SK-N-SH (cell line): ENCODE results near the gene MAPRE2. TPM values are rescaled to one million over a fixed set of nuclear protein-coding genes. Genes with fewer than 3 reads are reported as not detected.
A peak's percentile ranks its signal among the peaks of the same experiment; 100 is the strongest.

ENCODE experiments used
- CTCF ChIA-PET: fragments of 300-600, 350-600 bp; formaldehyde crosslinking; extraction: SDS; loops from one replicate; lab custom pipeline; 2021; lab: Yijun Ruan, JAX
- POLR2A ChIA-PET: fragments of 350-600 bp; sonication (Branson Sonifier 250); formaldehyde crosslinking; extraction: SDS; loops from one replicate; lab custom pipeline; 2020; ENCODE audit warnings: antibody characterized with exemption, inconsistent platforms; lab: Yijun Ruan, JAX
- DNase-seq: peaks from one replicate; pipeline ENCODE4 v3.0.0; 2012
- H2AFZ ChIP-seq: fragments of 200-600 bp; sonication (generic); 2 replicates; pipeline ENCODE4 v1.8.1; 2016; ENCODE audit warnings: antibody characterized with exemption, mild to moderate bottlenecking, low read depth
- H3F3A ChIP-seq: fragments of 200-600 bp; sonication (generic); replicated peaks from 2 replicates; pipeline ENCODE3; 2016; ENCODE audit warnings: antibody characterized with exemption, mild to moderate bottlenecking; ENCODE audit not compliant: insufficient read depth
- H3K27ac ChIP-seq, 2 experiments: fragments of 200-500 bp in 1 of 2; fragments of 200-600 bp in 1 of 2; sonication (Bioruptor generic) in 1 of 2; sonication (generic), shearing (Covaris generic) in 1 of 2; 2 replicates each; pipeline versions ENCODE4 v1.5.1 to v1.6.1; 2014 to 2016; ENCODE audit warnings: low read depth in 2 of 2, inconsistent platforms in 1 of 2, low read length in 1 of 2, mild to moderate bottlenecking in 1 of 2, mixed read lengths in 1 of 2
- H3K27me3 ChIP-seq: fragments of 200-600 bp; sonication (generic), shearing (Covaris generic); 2 replicates; pipeline ENCODE4 v1.6.1; 2016; ENCODE audit warnings: mixed run types; ENCODE audit not compliant: insufficient read depth
- H3K36me3 ChIP-seq, 2 experiments: fragments of 200-500 bp in 1 of 2; fragments of 200-600 bp in 1 of 2; sonication (Bioruptor generic) in 1 of 2; sonication (generic) in 1 of 2; replicated peaks in 1 of 2; 2 replicates each; pipeline versions ENCODE3 to v1.5.1; 2014 to 2016; ENCODE audit warnings: low read length in 1 of 2, mild to moderate bottlenecking in 1 of 2; ENCODE audit not compliant: insufficient read depth in 2 of 2, control insufficient read depth in 1 of 2
- H3K4me1 ChIP-seq, 2 experiments: fragments of 200-500 bp in 1 of 2; fragments of 200-600 bp in 1 of 2; sonication (Bioruptor generic) in 1 of 2; sonication (generic), shearing (Covaris generic) in 1 of 2; 2 replicates each; pipeline versions ENCODE4 v1.5.1 to v1.6.1; 2014 to 2016; ENCODE audit warnings: low read depth in 1 of 2, low read length in 1 of 2, mixed run types in 1 of 2; ENCODE audit not compliant: insufficient read depth in 2 of 2, control insufficient read depth in 1 of 2
- H3K4me2 ChIP-seq: fragments of 200-600 bp; sonication (generic), shearing (Covaris generic); 2 replicates; pipeline ENCODE4 v1.6.1; 2017; ENCODE audit warnings: mixed run types
- H3K4me3 ChIP-seq, 2 experiments: fragments of 200-500 bp in 1 of 2; fragments of 200-600 bp in 1 of 2; sonication (Bioruptor generic) in 1 of 2; sonication (generic), shearing (Covaris generic) in 1 of 2; 2 replicates each; pipeline versions ENCODE4 v1.5.1 to v1.8.1; 2014 to 2016; ENCODE audit warnings: low read depth in 2 of 2, inconsistent platforms in 1 of 2, low read length in 1 of 2, mild to moderate bottlenecking in 1 of 2, mixed read lengths in 1 of 2, moderate library complexity in 1 of 2
- H3K79me2 ChIP-seq: fragments of 200-600 bp; sonication (generic); 2 replicates; pipeline ENCODE4 v1.8.1; 2017; ENCODE audit warnings: mild to moderate bottlenecking; ENCODE audit not compliant: insufficient read depth
- H3K9ac ChIP-seq: fragments of 200-600 bp; sonication (generic); 2 replicates; pipeline ENCODE4 v1.6.1; 2017; ENCODE audit warnings: mixed run types
- H3K9me2 ChIP-seq: fragments of 200-600 bp; sonication (generic); 2 replicates; pipeline ENCODE4 v1.6.1; 2017; ENCODE audit warnings: mixed run types
- H3K9me3 ChIP-seq: fragments of 200-600 bp; sonication (generic); 2 replicates; pipeline ENCODE4 v1.6.1; 2017; ENCODE audit warnings: mixed run types, mild to moderate bottlenecking, moderate library complexity
- H4K20me1 ChIP-seq: fragments of 200-600 bp; sonication (generic); 2 replicates; pipeline ENCODE4 v1.6.1; 2017; ENCODE audit warnings: mild to moderate bottlenecking, mixed run types; ENCODE audit not compliant: insufficient read depth
- CHD2 ChIP-seq: fragments of 150-350 bp; IDR thresholded peaks from 2 replicates; pipeline ENCODE4 v1.6.1; 2018; ENCODE audit warnings: low read length; ENCODE audit not compliant: partially characterized antibody
- CTCF ChIP-seq: fragments of 200-600 bp; sonication (generic); IDR thresholded peaks from 2 replicates; pipeline ENCODE4 v1.6.1; 2017; ENCODE audit warnings: antibody characterized with exemption, mild to moderate bottlenecking, moderate library complexity
- EP300 ChIP-seq, 2 experiments: IDR thresholded peaks; 2 replicates each; pipeline versions ENCODE4 v1.4.0 to v1.6.1; 2012; ENCODE audit warnings: borderline replicate concordance in 1 of 2, low read depth in 1 of 2, low read length in 1 of 2
- EZH2phosphoT487 ChIP-seq: fragments of 200-600 bp; sonication (generic); IDR thresholded peaks from 2 replicates; pipeline ENCODE4 v1.6.1; 2017; ENCODE audit warnings: low read depth, mixed run types, mild to moderate bottlenecking, antibody characterized with exemption, moderate library complexity, borderline replicate concordance
- FOXJ3 ChIP-seq: sonication (generic); formaldehyde crosslinking; IDR thresholded peaks from 2 replicates; pipeline ENCODE4 v1.5.1; 2020; ENCODE audit warnings: mild to moderate bottlenecking, missing genetic modification reagents
- GABPA ChIP-seq: IDR thresholded peaks from 2 replicates; pipeline ENCODE4 v1.4.0; 2012; ENCODE audit warnings: low read depth, mild to moderate bottlenecking
- GATA2 ChIP-seq: sonication (generic); formaldehyde crosslinking; IDR thresholded peaks from 2 replicates; pipeline ENCODE4 v1.5.0; 2020; ENCODE audit warnings: mild to moderate bottlenecking, missing genetic modification reagents
- JUND ChIP-seq: IDR thresholded peaks from 2 replicates; pipeline ENCODE4 v1.4.0; 2012
- MEF2A ChIP-seq: IDR thresholded peaks from 2 replicates; pipeline ENCODE4 v1.4.0; 2012; ENCODE audit warnings: low read depth, borderline replicate concordance
- NFIC ChIP-seq: IDR thresholded peaks from 2 replicates; pipeline ENCODE4 v1.4.0; 2012; ENCODE audit warnings: borderline replicate concordance
- POLR2AphosphoS5 ChIP-seq: IDR thresholded peaks from 2 replicates; pipeline ENCODE4 v1.6.1; 2012; ENCODE audit warnings: low read depth, low read length
- RAD21 ChIP-seq: IDR thresholded peaks from 2 replicates; pipeline ENCODE4 v1.6.1; 2012; ENCODE audit warnings: mild to moderate bottlenecking, low read length
- RCOR1 ChIP-seq: fragments of 150-350 bp; IDR thresholded peaks from 2 replicates; pipeline ENCODE4 v1.6.1; 2017; ENCODE audit warnings: antibody characterized with exemption, low read length
- REST ChIP-seq: IDR thresholded peaks from 2 replicates; pipeline ENCODE4 v1.6.1; 2012; ENCODE audit warnings: mild to moderate bottlenecking, low read depth, low read length, moderate library complexity
- RXRA ChIP-seq: IDR thresholded peaks from 2 replicates; pipeline ENCODE4 v1.4.0; 2012; ENCODE audit warnings: low read depth, mild to moderate bottlenecking, borderline replicate concordance
- SMC3 ChIP-seq: IDR thresholded peaks from 2 replicates; pipeline ENCODE4 v1.6.1; 2012; ENCODE audit warnings: low read depth, low read length, improper control_type of control experiment
- TAF1 ChIP-seq: IDR thresholded peaks from 2 replicates; pipeline ENCODE4 v1.6.1; 2012; ENCODE audit warnings: low read depth, mild to moderate bottlenecking, low read length, moderate library complexity, borderline replicate concordance
- TCF12 ChIP-seq: IDR thresholded peaks from 2 replicates; pipeline ENCODE4 v1.4.0; 2012
- TEAD4 ChIP-seq: IDR thresholded peaks from 2 replicates; pipeline ENCODE4 v1.4.0; 2012; ENCODE audit warnings: mild to moderate bottlenecking, borderline replicate concordance; ENCODE audit not compliant: insufficient read depth
- WGBS: methylation state at CpG from one replicate; pipeline ENCODE4 v1.1.6; 2017; ENCODE audit warnings: low lambda C conversion rate; 5-methylcytosine and 5-hydroxymethylcytosine counted together
- polyA plus RNA-seq, 3 experiments: library from polyadenylated mRNA; depleted of rRNA; stranded (reverse); fragments of >200 nt; gene quantifications; 2 replicates each; pipeline ENCODE4 v1.2.3, GENCODE V29; 2012
- TF ChIP-seq, protein P1 (sequence below): IDR thresholded peaks from 2 replicates; pipeline ENCODE4; 2012

The MAPRE2 gene
- polyA plus RNA-seq, 1 of the 3 experiments (the other 2 are of a cell fraction), result 11.5 TPM

DNA sequence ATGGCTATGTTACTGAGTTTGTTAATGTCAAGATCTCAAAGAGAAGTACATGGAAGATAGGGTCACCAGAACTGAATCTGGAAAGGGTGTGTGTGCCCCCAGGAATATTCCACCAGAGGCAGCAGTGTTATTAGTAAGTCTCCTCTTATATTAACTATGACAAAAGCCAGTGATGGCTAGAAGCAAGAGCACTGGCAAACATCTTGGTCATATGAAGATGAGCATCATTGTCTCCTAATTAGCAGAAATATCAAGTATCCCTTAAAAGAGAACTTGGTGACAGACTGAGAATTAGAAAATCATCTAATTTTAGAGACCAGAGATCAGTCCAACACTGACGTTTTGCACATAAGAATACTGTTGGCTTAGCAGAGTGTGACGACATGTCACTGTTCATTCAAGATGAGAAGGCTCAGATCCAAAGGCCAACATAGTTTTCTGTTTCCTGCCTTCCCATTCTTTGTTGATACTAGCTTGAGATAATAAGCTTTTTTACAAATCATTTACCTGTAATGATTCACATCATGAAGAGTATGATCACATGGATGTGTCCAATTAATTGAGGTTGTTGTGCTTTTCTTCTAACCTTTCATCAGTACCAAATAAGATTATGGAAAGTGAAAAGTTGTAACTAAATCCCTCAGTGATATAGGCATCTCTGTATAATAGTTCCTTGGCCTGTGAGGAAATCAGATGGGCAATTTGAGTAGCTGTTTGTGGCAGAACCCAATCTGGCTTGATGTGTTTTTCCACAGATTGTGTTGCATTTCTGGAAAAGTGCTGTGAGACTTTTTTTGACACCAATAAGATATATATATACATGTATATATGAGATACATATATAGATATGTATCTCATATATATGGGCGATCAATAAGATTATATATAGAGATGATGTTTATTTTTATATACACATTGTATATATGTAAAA is 44.5 kb downstream of the MAPRE2 start:
- Histone ChIP-seq H2AFZ (no peak overlapping the region), H3F3A (peaks cover 17% of the 10 kb centered on the region), H4K20me1 (no peaks in the 10 kb centered on the region), H3K9me3 (no peaks in the 10 kb centered on the region), H3K36me3 (no peaks in the 10 kb centered on the region), H3K4me3 (no peak overlapping the region), H3K9ac (no peak overlapping the region), H3K4me1 (peaks cover 16 to 22% of the 10 kb centered on the region in 2 experiments; a peak in 3 of 4 replicates), H3K4me2 (no peak overlapping the region)
- WGBS, result 65% methylated on average over 3 of the region's 3 CpGs
- peak; percentile 63 for DNase-seq
- no peak for TF ChIP-seq NFIC
- no peak for TF ChIP-seq JUND
- peak; percentile 90 for TF ChIP-seq GATA2
- TF ChIP-seq TCF12, result peak; percentile 41
- TF ChIP-seq REST, result no peak
- peak; percentile 50 for TF ChIP-seq RCOR1
- TF ChIP-seq RXRA, result no peak
- peak; percentile 72 for TF ChIP-seq FOXJ3
- peak in 1 of 2 experiments; percentile 89; a peak in 2 of 4 replicates for TF ChIP-seq EP300 (IDR thresholded peaks at IDR 0.05; ENCODE audit: borderline replicate concordance in 1 of 2, low read depth in 1 of 2, low read length in 1 of 2)
- TF ChIP-seq RAD21, result peak; percentile 8; the same call in 1 of the 2 replicates
- no peak for TF ChIP-seq EZH2phosphoT487
- no peak for TF ChIP-seq TAF1
- TF ChIP-seq, all 33 proteins: peak for 6
- CTCF ChIA-PET, result interaction anchor here (1.0 to 2.7 kb wide), 6 partner anchors 11 to 145 kb away, joined by 3 to 11 read pairs (median 5); no protein-coding TSS in a partner anchor
- POLR2A ChIA-PET, result interaction anchor here (0.6 to 1.0 kb wide), 2 partner anchors 26 to 45 kb away, joined by 3 read pairs; partner anchors contain the start of gene MAPRE2
- peak overlapping the region in 1 of 2 experiments; percentile 76; a peak in 2 of 4 replicates for H3K27ac ChIP-seq
- H3K27me3 ChIP-seq, result no peaks in the 10 kb centered on the region
- H3K79me2 ChIP-seq, result no peaks in the 10 kb centered on the region
- no peaks in the 10 kb centered on the region for H3K9me2 ChIP-seq

DNA sequence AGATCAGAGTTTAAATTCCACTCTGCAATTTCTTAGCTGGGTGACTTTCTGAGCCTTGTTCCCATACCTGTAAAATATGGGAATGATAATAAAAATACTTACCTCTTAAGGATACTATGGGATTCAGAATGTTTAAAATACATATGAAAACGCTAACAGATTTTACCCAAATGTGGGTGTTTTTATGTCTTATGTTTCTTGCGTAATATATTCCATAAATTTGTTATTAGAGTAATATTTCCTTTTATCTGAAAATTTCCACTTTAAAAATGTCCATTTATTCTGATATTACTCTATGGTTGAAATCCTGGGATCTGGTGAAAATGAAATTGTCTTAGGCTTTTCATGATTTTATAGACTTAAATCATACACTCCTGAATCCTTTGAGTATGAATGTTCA is 45.5 kb downstream of the MAPRE2 start:
- H4K20me1 ChIP-seq, result no peaks in the 10 kb centered on the region
- H3K9ac ChIP-seq, result no peak overlapping the region
- H3K27ac ChIP-seq, result no peak overlapping the region
- POLR2A ChIA-PET, result no interaction called here
- no peak for DNase-seq
- H3K36me3 ChIP-seq, result no peaks in the 10 kb centered on the region
- no peaks in the 10 kb centered on the region for H3K79me2 ChIP-seq
- H3K4me1 ChIP-seq, result peaks cover 16 to 22% of the 10 kb centered on the region in 2 experiments; a peak in 3 of 4 replicates
- no peaks in the 10 kb centered on the region for H3K9me2 ChIP-seq
- H3K4me3 ChIP-seq, result no peak overlapping the region
- H3K27me3 ChIP-seq, result no peaks in the 10 kb centered on the region
- 95% methylated on average over 2 of the region's 2 CpGs for WGBS
- peaks cover 17% of the 10 kb centered on the region for H3F3A ChIP-seq
- H3K9me3 ChIP-seq, result no peaks in the 10 kb centered on the region
- no peak overlapping the region for H2AFZ ChIP-seq
- CTCF ChIA-PET, result interaction anchor here (1.3 to 2.7 kb wide), 3 partner anchors 34 to 144 kb away, joined by 3 to 6 read pairs (median 4); no protein-coding TSS in a partner anchor
- no peak overlapping the region for H3K4me2 ChIP-seq
- no peak for TF ChIP-seq CTCF
- no peak for TF ChIP-seq RAD21
- TF ChIP-seq GATA2, result no peak
- no peak for TF ChIP-seq TEAD4
- no peak for TF ChIP-seq CHD2
- TF ChIP-seq MEF2A, result no peak
- no peak for TF ChIP-seq NFIC
- TF ChIP-seq TAF1, result no peak
- TF ChIP-seq GABPA, result no peak
- no peak for TF ChIP-seq SMC3
- TF ChIP-seq, protein P1, sequence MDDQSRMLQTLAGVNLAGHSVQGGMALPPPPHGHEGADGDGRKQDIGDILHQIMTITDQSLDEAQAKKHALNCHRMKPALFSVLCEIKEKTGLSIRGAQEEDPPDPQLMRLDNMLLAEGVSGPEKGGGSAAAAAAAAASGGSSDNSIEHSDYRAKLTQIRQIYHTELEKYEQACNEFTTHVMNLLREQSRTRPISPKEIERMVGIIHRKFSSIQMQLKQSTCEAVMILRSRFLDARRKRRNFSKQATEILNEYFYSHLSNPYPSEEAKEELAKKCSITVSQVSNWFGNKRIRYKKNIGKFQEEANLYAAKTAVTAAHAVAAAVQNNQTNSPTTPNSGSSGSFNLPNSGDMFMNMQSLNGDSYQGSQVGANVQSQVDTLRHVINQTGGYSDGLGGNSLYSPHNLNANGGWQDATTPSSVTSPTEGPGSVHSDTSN, result no peak
- TF ChIP-seq POLR2AphosphoS5, result no peak
